Transverse colon (tissue), 4 donors: ENCODE measurements around the gene ENPP7. TPM values are rescaled to one million over a fixed set of nuclear protein-coding genes. Genes with fewer than 3 reads are reported as not detected.

Source experiments
- DNase-seq: peaks from one replicate; pipeline ENCODE4 v3.0.0-alpha.2; 2019
- H3K27ac ChIP-seq, 4 donors: fragments of 200-600 bp; sonication (generic); 2 replicates each; pipeline ENCODE4 v1.5.1; 2016 to 2018; ENCODE audit warnings: inconsistent platforms in 4 of 4
- H3K27me3 ChIP-seq: fragments of 200-600 bp; sonication (generic); 2 replicates; pipeline ENCODE4 v1.5.1; 2017; ENCODE audit warnings: inconsistent platforms
- H3K36me3 ChIP-seq, 4 donors: fragments of 200-600 bp; sonication (generic); 2 replicates each; pipeline ENCODE4 v1.5.1; 2017 to 2019; ENCODE audit warnings: inconsistent platforms in 4 of 4
- H3K4me1 ChIP-seq, 4 donors: fragments of 200-600 bp; sonication (generic); 2 replicates each; pipeline ENCODE4 v1.5.1; 2017 to 2020; ENCODE audit warnings: inconsistent platforms in 4 of 4
- H3K4me3 ChIP-seq, 4 donors: fragments of 200-600 bp; sonication (generic); 1 replicate in 1 of 4; 2 replicates in 3 of 4; pipeline versions ENCODE4 v1.5.1 to v1.6.1; 2017 to 2019; ENCODE audit warnings: inconsistent platforms in 4 of 4
- H3K9me3 ChIP-seq, 2 donors: fragments of 200-600 bp; sonication (generic); 2 replicates each; pipeline ENCODE4 v1.5.1; 2017 to 2019; ENCODE audit warnings: inconsistent platforms in 2 of 2
- CTCF ChIP-seq, 5 experiments: fragments of 200-600 bp in 3 of 5; fragments of 450-650 bp in 2 of 5; sonication (generic) in 3 of 5; IDR thresholded peaks; 1 replicate in 2 of 5; 2 replicates in 3 of 5; pipeline ENCODE4 v1.5.1; 2016 to 2017; ENCODE audit warnings: antibody characterized with exemption in 5 of 5, inconsistent platforms in 3 of 5, mild to moderate bottlenecking in 2 of 5, moderate library complexity in 1 of 5
- EP300 ChIP-seq: sonication (generic); formaldehyde crosslinking; IDR thresholded peaks from one replicate; pipeline ENCODE4 v1.6.1; 2017; ENCODE audit warnings: antibody characterized with exemption, low read depth
- POLR2A ChIP-seq: fragments of 450-650 bp; IDR thresholded peaks from one replicate; pipeline ENCODE4 v1.6.1; 2016; ENCODE audit warnings: antibody characterized with exemption, mild to moderate bottlenecking, moderate library complexity
- POLR2AphosphoS5 ChIP-seq, 3 donors: sonication (generic); formaldehyde crosslinking; IDR thresholded peaks; one replicate each; pipeline ENCODE4 v1.6.1; 2016; ENCODE audit warnings: antibody characterized with exemption in 3 of 3
- WGBS, 2 donors: methylation state at CpG; one replicate each; pipeline ENCODE4 v1.1.5; 2018; ENCODE audit warnings: low coverage in 1 of 2; 5-methylcytosine and 5-hydroxymethylcytosine counted together
- in situ Hi-C, 4 donors: fragments of 200-750 bp; cut with MboI; loops; one replicate each; pipeline versions ENCODE4 v1.15.0 to v1.15.1; 2017; ENCODE audit warnings: low sequenced_read_pairs in 3 of 4, low pct_ligation_motif_present in 1 of 4, low pct_unique_long_range_greater_than_20kb in 1 of 4
- intact Hi-C: fragments of 100-400 bp; cut with DNase I; formaldehyde crosslinking; loops from one replicate; pipeline ENCODE4 v1.15.1; 2023; ENCODE audit warnings: low total_unique reads
- total RNA-seq, 4 donors: library from RNA; depleted of rRNA; stranded (reverse); fragments of >200 nt; gene quantifications; one replicate each; pipeline ENCODE4 v1.1.0, GENCODE V29; 2016

Gene ENPP7
- total RNA-seq, 4 donors from 2014 or later, result 0.16 TPM; not detected in 3

- no peak overlapping the region for H3K27ac ChIP-seq
- H3K36me3 ChIP-seq, result no peaks in the 10 kb centered on the region
- no peak for TF ChIP-seq POLR2A
- TF ChIP-seq CTCF (IDR thresholded peaks at IDR 0.05), result no peak
- TF ChIP-seq EP300, result no peak
- TF ChIP-seq POLR2AphosphoS5 (IDR thresholded peaks at IDR 0.05), result no peak
- DNase-seq, result no peak
- intact Hi-C loops, result no loop called here
- no peaks in the 10 kb centered on the region for H3K9me3 ChIP-seq
- peaks cover 3 to 16% (median 8%) of the 10 kb centered on the region in 4 donors for H3K4me1 ChIP-seq
- 82% methylated on average over 7 of the region's 7 CpGs; no CpG with 5 or more reads in 1 of the 2 donors for whole genome bisulfite sequencing, 2 donors
- in situ Hi-C loops, result no loop called here
- no peak overlapping the region for H3K4me3 ChIP-seq
- H3K27me3 ChIP-seq, result peaks cover 71% of the 10 kb centered on the region
These were observed 12.3 kb downstream of the ENPP7 start for GRCh38 chr17:79742951-79743476.

GRCh38 chr17:79743614-79744013 lies 12.9 kb downstream of the ENPP7 start:
- H3K27ac ChIP-seq, result no peak overlapping the region
- in situ Hi-C loops (no loop called here), intact Hi-C loops (no loop called here)
- no peak for DNase-seq
- no peaks in the 10 kb centered on the region for H3K36me3 ChIP-seq
- peaks cover 73% of the 10 kb centered on the region for H3K27me3 ChIP-seq
- peaks cover 3 to 16% (median 8%) of the 10 kb centered on the region in 4 donors for H3K4me1 ChIP-seq
- 92 to 100% methylated on average over 3 to 5 of the region's 5 CpGs for WGBS, 2 donors
- no peak for TF ChIP-seq POLR2AphosphoS5 (IDR thresholded peaks at IDR 0.05)
- TF ChIP-seq POLR2A, result no peak
- no peak for TF ChIP-seq CTCF (IDR thresholded peaks at IDR 0.05)
- no peak for TF ChIP-seq EP300
- H3K4me3 ChIP-seq, result no peak overlapping the region
- no peaks in the 10 kb centered on the region for H3K9me3 ChIP-seq

- intact Hi-C loops (no loop called here), in situ Hi-C loops (no loop called here)
- Histone ChIP-seq H3K27ac (no peak overlapping the region), H3K9me3 (no peaks in the 10 kb centered on the region), H3K27me3 (peaks cover 84% of the 10 kb centered on the region), H3K4me1 (peaks cover 3 to 16% (median 7%) of the 10 kb centered on the region in 4 donors), H3K4me3 (no peak overlapping the region), H3K36me3 (no peaks in the 10 kb centered on the region)
- WGBS, 2 donors, result 37% methylated on average over 6 of the region's 6 CpGs; no CpG with 5 or more reads in 1 of the 2 donors
- no peak for TF ChIP-seq POLR2AphosphoS5 (IDR thresholded peaks at IDR 0.05)
- no peak for TF ChIP-seq CTCF (IDR thresholded peaks at IDR 0.05)
- TF ChIP-seq POLR2A, result no peak
- TF ChIP-seq EP300, result no peak
- DNase-seq, result no peak
These were observed 14.9 kb downstream of the ENPP7 start for GRCh38 chr17:79745641-79746105.

GRCh38 chr17:79746889-79747507 lies 16.3 kb downstream of the ENPP7 start:
- intact Hi-C loops, result no loop called here
- no peak for DNase-seq
- TF ChIP-seq POLR2A (no peak), EP300 (no peak), POLR2AphosphoS5 (IDR thresholded peaks at IDR 0.05) (no peak), CTCF (IDR thresholded peaks at IDR 0.05) (no peak)
- in situ Hi-C loops, result no loop called here
- no peak overlapping the region for H3K4me3 ChIP-seq
- H3K4me1 ChIP-seq, result peaks cover 0 to 11% (median 2%) of the 10 kb centered on the region in 4 donors
- H3K27ac ChIP-seq, result no peak overlapping the region
- no peaks in the 10 kb centered on the region for H3K36me3 ChIP-seq
- no peaks in the 10 kb centered on the region for H3K9me3 ChIP-seq
- H3K27me3 ChIP-seq, result peaks cover 84% of the 10 kb centered on the region
- 20 to 32% methylated on average over 1 to 22 of the region's 22 CpGs for WGBS, 2 donors
